Liver (tissue), 9 donors: ENCODE data around the gene PTPRN2. TPM values are rescaled to one million over a fixed set of nuclear protein-coding genes. Genes with fewer than 3 reads are reported as not detected.

Experiments
- DNase-seq: peaks from one replicate; pipeline ENCODE4 v3.0.0-alpha.2; 2017; ENCODE audit warnings: low spot score
- H3K27ac ChIP-seq, 2 donors: one replicate each; pipeline ENCODE4 v1.7.0; 2013; ENCODE audit warnings: inconsistent platforms in 2 of 2, low read length in 2 of 2, control low read depth in 1 of 2, low read depth in 1 of 2, mild to moderate bottlenecking in 1 of 2
- H3K27me3 ChIP-seq, 4 donors: one replicate each; pipeline versions ENCODE4 v1.6.1 to v1.7.0; 2013; ENCODE audit warnings: low read length in 3 of 4, inconsistent platforms in 1 of 4, mild to moderate bottlenecking in 1 of 4, moderate library complexity in 1 of 4; ENCODE audit not compliant: control insufficient read depth in 4 of 4, insufficient read depth in 4 of 4
- H3K36me3 ChIP-seq, 4 donors: one replicate each; pipeline versions ENCODE4 v1.6.1 to v1.7.0; 2013; ENCODE audit warnings: low read length in 3 of 4, mild to moderate bottlenecking in 3 of 4, low read depth in 1 of 4, moderate library complexity in 1 of 4; ENCODE audit not compliant: control insufficient read depth in 4 of 4, insufficient read depth in 3 of 4
- H3K4me1 ChIP-seq, 4 donors: one replicate each; pipeline versions ENCODE4 v1.6.1 to v1.7.0; 2013; ENCODE audit warnings: low read length in 3 of 4, mild to moderate bottlenecking in 3 of 4, moderate library complexity in 1 of 4; ENCODE audit not compliant: control insufficient read depth in 4 of 4, insufficient read depth in 4 of 4
- H3K4me3 ChIP-seq, 3 donors: one replicate each; pipeline versions ENCODE4 v1.6.1 to v1.7.0; 2013; ENCODE audit warnings: low read length in 3 of 3, control low read depth in 1 of 3, low read depth in 1 of 3, mild to moderate bottlenecking in 1 of 3
- H3K9ac ChIP-seq, 2 donors: one replicate each; pipeline ENCODE4 v1.7.0; 2013; ENCODE audit warnings: low read length in 2 of 2, mild to moderate bottlenecking in 2 of 2, moderate library complexity in 2 of 2, control low read depth in 1 of 2, low read depth in 1 of 2
- H3K9me3 ChIP-seq, 4 donors: one replicate each; pipeline versions ENCODE4 v1.6.1 to v1.7.0; 2013; ENCODE audit warnings: low read length in 3 of 4; ENCODE audit not compliant: control insufficient read depth in 4 of 4
- CTCF ChIP-seq: fragments of 150-350 bp; IDR thresholded peaks from 2 replicates; pipeline ENCODE4 v1.5.1; 2017; ENCODE audit warnings: improper control_type of control experiment, low read depth, low read length; ENCODE audit not compliant: missing input control
- FOXA2 ChIP-seq: IDR thresholded peaks from 2 replicates; pipeline ENCODE4 v1.6.1; 2016; ENCODE audit warnings: antibody characterized with exemption
- GABPA ChIP-seq, 2 donors: IDR thresholded peaks in 1 of 2; conservative IDR thresholded peaks in 1 of 2; 2 replicates each; pipeline ENCODE4 v1.6.1; 2016; ENCODE audit warnings: antibody characterized with exemption in 2 of 2, mild to moderate bottlenecking in 1 of 2, moderate library complexity in 1 of 2
- HNF4G ChIP-seq: IDR thresholded peaks from 2 replicates; pipeline ENCODE4 v1.6.1; 2016; ENCODE audit warnings: antibody characterized with exemption
- MAX ChIP-seq: IDR thresholded peaks from 2 replicates; pipeline ENCODE4 v1.6.1; 2016; ENCODE audit warnings: antibody characterized with exemption
- NR2F2 ChIP-seq: IDR thresholded peaks from 2 replicates; pipeline ENCODE4 v1.6.1; 2016; ENCODE audit warnings: antibody characterized with exemption
- RAD21 ChIP-seq, 2 donors: IDR thresholded peaks; 2 replicates each; pipeline ENCODE4 v1.6.1; 2016; ENCODE audit warnings: antibody characterized with exemption in 2 of 2, mild to moderate bottlenecking in 2 of 2
- REST ChIP-seq: IDR thresholded peaks from 2 replicates; pipeline ENCODE4 v1.6.1; 2016; ENCODE audit warnings: antibody characterized with exemption, mild to moderate bottlenecking
- SP1 ChIP-seq: IDR thresholded peaks from 2 replicates; pipeline ENCODE4 v1.6.1; 2018; ENCODE audit warnings: antibody characterized with exemption, mild to moderate bottlenecking
- YY1 ChIP-seq: IDR thresholded peaks from 2 replicates; pipeline ENCODE4 v1.6.1; 2016; ENCODE audit warnings: antibody characterized with exemption, mild to moderate bottlenecking
- WGBS: extraction: QIAGEN DNeasy Blood & Tissue Kit; methylation state at CpG from one replicate; pipeline ENCODE4 v1.1.7; 2013; 5-methylcytosine and 5-hydroxymethylcytosine counted together
- polyA plus RNA-seq, 2 donors: library from polyadenylated mRNA; stranded (reverse) in 1 of 2; unstranded in 1 of 2; fragments of 200-250 nt in 1 of 2; fragments of >200 nt in 1 of 2; fragmentation: Nextera tagmentation in 1 of 2; extraction: Ambion mirVana in 1 of 2; gene quantifications; one replicate each; pipeline versions ENCODE4 v1.2.1 to v1.2.3, GENCODE V29; 2013 to 2015
- total RNA-seq, 2 donors: library from RNA; depleted of rRNA; stranded (reverse); fragments of >200 nt; gene quantifications; one replicate each; pipeline ENCODE4 v1.2.3, GENCODE V29; 2014
- donor health status: healthy.
- donor health status: healthy.
- donor health status: healthy.
- donor health status: healthy.
- donor health status: healthy.

The PTPRN2 gene
- total and polyA plus RNA-seq, 4 donors: 0.75 to 1.9 (median 1.1) TPM

GRCh38 chr7:158582089-158582456 lies 5.5 kb downstream of the PTPRN2 start:
- Histone ChIP-seq H3K4me3 (no peak overlapping the region), H3K27me3 (peaks cover 0 to 6% (median 3%) of the 10 kb centered on the region in 4 donors), H3K36me3 (no peaks in the 10 kb centered on the region), H3K9ac (no peak overlapping the region), H3K27ac (no peak overlapping the region), H3K4me1 (peaks cover 0 to 7% (median 5%) of the 10 kb centered on the region in 4 donors), H3K9me3 (peaks cover 0 to 21% (median 9%) of the 10 kb centered on the region in 4 donors)
- WGBS: 72% methylated on average over 6 of the region's 6 CpGs
- no peak for TF ChIP-seq SP1
- TF ChIP-seq MAX: no peak
- TF ChIP-seq NR2F2: no peak
- no peak for TF ChIP-seq YY1
- TF ChIP-seq RAD21 (IDR thresholded peaks at IDR 0.05): no peak
- no peak for DNase-seq

GRCh38 chr7:158581440-158582088 lies 6.1 kb downstream of the PTPRN2 start:
- H3K4me1 ChIP-seq: peaks cover 0 to 5% (median 3%) of the 10 kb centered on the region in 4 donors

More at GRCh38 chr7:158581440-158582088, 6.1 kb downstream of the PTPRN2 start:
- 64% methylated on average over 7 of the region's 7 CpGs for WGBS
- Histone ChIP-seq H3K27me3 (peaks cover 0 to 6% (median 3%) of the 10 kb centered on the region in 4 donors), H3K9me3 (peaks cover 0 to 21% (median 9%) of the 10 kb centered on the region in 4 donors), H3K4me3 (no peak overlapping the region), H3K9ac (no peak overlapping the region), H3K27ac (no peak overlapping the region), H3K36me3 (no peaks in the 10 kb centered on the region)
- no peak for DNase-seq
- TF ChIP-seq MAX: no peak
- no peak for TF ChIP-seq FOXA2
- no peak for TF ChIP-seq REST
- no peak for TF ChIP-seq SP1
- no peak for TF ChIP-seq GABPA (IDR thresholded peaks at IDR 0.05 in 1 of 2, conservative IDR thresholded peaks at IDR 0.05 in 1 of 2)
- TF ChIP-seq NR2F2: no peak
- TF ChIP-seq CTCF: no peak
- no peak for TF ChIP-seq HNF4G
